Natural killer cell (primary cell): ENCODE measurements around the gene PGAP6. TPM values are rescaled to one million over a fixed set of nuclear protein-coding genes. Genes with fewer than 3 reads are reported as not detected.

Experiments
- ATAC-seq, 3 donors: fragments of 150-1000 bp in 2 of 3; fragments of 200-7000 bp in 1 of 3; cut with Tn5 transposase; 1 replicate in 1 of 3; 2 replicates in 2 of 3; pipeline ENCODE4 v1.10.0; 2021; ENCODE audit warnings: mild to moderate bottlenecking in 2 of 3, moderate library complexity in 2 of 3
- DNase-seq, 2 donors: peaks; one replicate each; pipeline versions ENCODE4 v3.0.0 to v3.0.0-alpha.2; 2013 to 2021; ENCODE audit warnings: mixed read lengths in 1 of 2
- H3K27ac ChIP-seq: one replicate; pipeline ENCODE4 v1.5.1; 2013; ENCODE audit warnings: mild to moderate bottlenecking, low read length
- H3K27me3 ChIP-seq: one replicate; pipeline ENCODE4 v1.6.1; 2013; ENCODE audit warnings: low read length; ENCODE audit not compliant: control insufficient read depth, insufficient read depth
- H3K36me3 ChIP-seq: one replicate; pipeline ENCODE4 v1.6.1; 2013; ENCODE audit warnings: low read length; ENCODE audit not compliant: control insufficient read depth, insufficient read depth
- H3K4me1 ChIP-seq: one replicate; pipeline ENCODE4 v1.6.1; 2013; ENCODE audit warnings: low read length; ENCODE audit not compliant: control insufficient read depth, insufficient read depth
- H3K4me3 ChIP-seq: one replicate; pipeline ENCODE4 v1.5.1; 2013; ENCODE audit warnings: low read length
- H3K9me3 ChIP-seq: one replicate; pipeline ENCODE4 v1.6.1; 2013; ENCODE audit warnings: low read length; ENCODE audit not compliant: control insufficient read depth, insufficient read depth
- H3K27ac Mint-ChIP-seq, 2 donors: one replicate each; pipeline ENCODE4 v1.8.0; 2022; ENCODE audit warnings: mild to moderate bottlenecking in 2 of 2, mixed read lengths in 2 of 2, moderate library complexity in 1 of 2
- H3K27me3 Mint-ChIP-seq, 2 donors: one replicate each; pipeline ENCODE4 v1.8.0; 2022; ENCODE audit warnings: low read depth in 2 of 2, mixed read lengths in 2 of 2
- H3K36me3 Mint-ChIP-seq: one replicate; pipeline ENCODE4 v1.8.0; 2022; ENCODE audit warnings: mixed read lengths
- H3K4me1 Mint-ChIP-seq, 2 donors: one replicate each; pipeline ENCODE4 v1.8.0; 2022; ENCODE audit warnings: mixed read lengths in 2 of 2
- H3K4me3 Mint-ChIP-seq: one replicate; pipeline ENCODE4 v1.8.0; 2022; ENCODE audit warnings: mild to moderate bottlenecking, moderate library complexity, mixed read lengths
- H3K9me3 Mint-ChIP-seq, 2 donors: one replicate each; pipeline ENCODE4 v1.8.0; 2022; ENCODE audit warnings: mixed read lengths in 2 of 2
- CTCF ChIP-seq: fragments of 200-600 bp; IDR thresholded peaks from one replicate; pipeline ENCODE4 v1.8.0; 2022; ENCODE audit warnings: antibody characterized with exemption
- whole genome bisulfite sequencing: methylation state at CpG from one replicate; pipeline ENCODE4 v1.1.7; 2013; ENCODE audit warnings: missing lambda C conversion rate; ENCODE audit not compliant: insufficient coverage; 5-methylcytosine and 5-hydroxymethylcytosine counted together
- intact Hi-C: fragments of 100-400 bp; cut with micrococcal nuclease; formaldehyde crosslinking; loops from one replicate; pipeline ENCODE4 v1.14.2; 2022
- total RNA-seq, 4 donors: library from RNA; stranded (reverse); fragments of 120-200 nt in 1 of 4; gene quantifications; one replicate each; pipeline versions ENCODE4 v1.2.3 to v1.2.4, GENCODE V29; 2013 to 2022

The PGAP6 gene
- total RNA-seq, 3 donors from 2014 or later (not counting 1 experiment from before 2014, with no cell fraction given), result 48.0 to 66.7 (median 54.2) TPM

DNA sequence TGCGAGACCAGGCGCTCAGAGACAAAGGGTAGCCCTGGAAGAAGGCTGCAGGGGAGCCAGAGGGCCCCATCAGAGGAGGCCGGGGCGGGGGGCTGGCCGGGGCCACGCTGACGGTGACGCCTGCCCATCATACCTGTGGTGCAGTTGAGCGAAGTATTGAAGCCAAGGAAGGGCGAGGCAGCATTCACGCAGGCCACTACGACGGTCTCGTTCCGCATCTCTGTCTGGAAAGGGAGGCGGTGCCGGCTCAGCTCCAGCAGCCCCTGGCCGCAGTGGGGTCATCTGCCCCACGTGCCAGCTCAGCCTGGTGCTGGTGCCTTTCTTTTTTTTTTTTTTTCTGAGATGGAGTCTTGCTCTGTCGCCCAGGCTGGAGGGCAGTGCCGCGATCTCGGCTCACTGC is 6.6 kb downstream of the PGAP6 start:
- intact Hi-C loops, result no loop called here
- no peak overlapping the region for H3K4me3 ChIP-seq
- DNase-seq (no peak), ATAC-seq (no peak)
- H3K9me3 ChIP-seq, result no peaks in the 10 kb centered on the region
- no peak overlapping the region for H3K27ac ChIP-seq
- WGBS, result 95% methylated on average over 23 of the region's 23 CpGs
- H3K9me3 Mint-ChIP-seq, result no peaks in the 10 kb centered on the region
- no peaks in the 10 kb centered on the region for H3K36me3 Mint-ChIP-seq
- TF ChIP-seq CTCF, result no peak
- peaks cover 32% of the 10 kb centered on the region for H3K36me3 ChIP-seq
- peaks cover 0 to 16% of the 10 kb centered on the region in 2 donors for H3K4me1 Mint-ChIP-seq
- no peak overlapping the region for H3K27ac Mint-ChIP-seq
- H3K27me3 Mint-ChIP-seq, result no peaks in the 10 kb centered on the region
- H3K4me3 Mint-ChIP-seq, result no peak overlapping the region
- peaks cover 26% of the 10 kb centered on the region for H3K4me1 ChIP-seq
- H3K27me3 ChIP-seq, result no peaks in the 10 kb centered on the region

GRCh38 chr16:374616-374926 is 7.2 kb downstream of the PGAP6 start:
- peaks cover 25% of the 10 kb centered on the region for H3K4me1 ChIP-seq
- peaks cover 32% of the 10 kb centered on the region for H3K36me3 ChIP-seq
- H3K4me3 Mint-ChIP-seq, result no peak overlapping the region
- no peaks in the 10 kb centered on the region for H3K36me3 Mint-ChIP-seq
- H3K4me1 Mint-ChIP-seq, result peaks cover 0 to 18% of the 10 kb centered on the region in 2 donors
- ATAC-seq (no peak), DNase-seq (no peak)
- H3K27me3 ChIP-seq, result no peaks in the 10 kb centered on the region
- no peak overlapping the region for H3K27ac ChIP-seq
- H3K9me3 ChIP-seq, result no peaks in the 10 kb centered on the region
- H3K4me3 ChIP-seq, result no peak overlapping the region
- TF ChIP-seq CTCF, result no peak
- H3K27me3 Mint-ChIP-seq, result no peaks in the 10 kb centered on the region
- intact Hi-C loops, result no loop called here
- 93% methylated on average over 9 of the region's 9 CpGs for WGBS
- no peaks in the 10 kb centered on the region for H3K9me3 Mint-ChIP-seq
- no peak overlapping the region for H3K27ac Mint-ChIP-seq

GRCh38 chr16:373848-374615 is 7.7 kb downstream of the PGAP6 start:
- H3K27me3 Mint-ChIP-seq, result no peaks in the 10 kb centered on the region
- intact Hi-C loops, result no loop called here
- no peak overlapping the region for H3K27ac Mint-ChIP-seq
- DNase-seq (no peak), ATAC-seq (no peak)
- Histone ChIP-seq H3K27ac (no peak overlapping the region), H3K36me3 (peaks cover 32% of the 10 kb centered on the region), H3K27me3 (no peaks in the 10 kb centered on the region), H3K4me1 (peaks cover 24% of the 10 kb centered on the region), H3K9me3 (no peaks in the 10 kb centered on the region), H3K4me3 (no peak overlapping the region)
- H3K9me3 Mint-ChIP-seq, result no peaks in the 10 kb centered on the region
- H3K36me3 Mint-ChIP-seq, result no peaks in the 10 kb centered on the region
- WGBS, result 94% methylated on average over 42 of the region's 44 CpGs
- H3K4me1 Mint-ChIP-seq, result peaks cover 0 to 21% of the 10 kb centered on the region in 2 donors
- H3K4me3 Mint-ChIP-seq, result no peak overlapping the region
- TF ChIP-seq CTCF, result no peak
